HEK293 (cell line): ENCODE measurements around the gene MAML3.

ENCODE experiments used
- GLIS2 ChIP-seq: fragments of 450-650 bp; formaldehyde crosslinking; IDR thresholded peaks from 2 replicates; pipeline ENCODE4 v1.5.1; 2016; ENCODE audit warnings: missing biosample characterization, missing genetic modification characterization
- KLF16 ChIP-seq: fragments of 450-650 bp; formaldehyde crosslinking; IDR thresholded peaks from 2 replicates; pipeline ENCODE4 v1.5.1; 2017; ENCODE audit warnings: missing biosample characterization, missing genetic modification characterization
- KLF7 ChIP-seq: fragments of 450-650 bp; formaldehyde crosslinking; IDR thresholded peaks from 2 replicates; pipeline ENCODE4 v1.5.1; 2016; ENCODE audit warnings: missing biosample characterization, missing genetic modification characterization, borderline replicate concordance
- MEIS1 ChIP-seq: sonication (generic); formaldehyde crosslinking; IDR thresholded peaks from 2 replicates; pipeline ENCODE4 v1.8.1; 2022; ENCODE audit warnings: missing genetic modification reagents, mild to moderate bottlenecking, borderline replicate concordance
- MZF1 ChIP-seq: fragments of 450-650 bp; formaldehyde crosslinking; IDR thresholded peaks from 2 replicates; pipeline ENCODE4 v1.5.1; 2017; ENCODE audit warnings: missing biosample characterization, missing genetic modification characterization, borderline replicate concordance
- RBAK ChIP-seq: fragments of 450-650 bp; formaldehyde crosslinking; IDR thresholded peaks from 2 replicates; pipeline ENCODE4 v1.5.1; 2016; ENCODE audit warnings: missing biosample characterization, missing genetic modification characterization
- SETDB1 ChIP-seq: IDR thresholded peaks from one replicate; pipeline ENCODE4 v1.6.1; 2017; ENCODE audit warnings: mild to moderate bottlenecking, low read length, moderate library complexity, mixed read lengths; ENCODE audit not compliant: insufficient read length
- SP2 ChIP-seq: fragments of 450-650 bp; formaldehyde crosslinking; IDR thresholded peaks from 2 replicates; pipeline ENCODE4 v1.5.1; 2016; ENCODE audit warnings: missing biosample characterization, missing genetic modification characterization
- SP3 ChIP-seq: fragments of 450-650 bp; formaldehyde crosslinking; IDR thresholded peaks from 2 replicates; pipeline ENCODE4 v1.5.1; 2016; ENCODE audit warnings: missing biosample characterization, missing genetic modification characterization
- ZBTB21 ChIP-seq: fragments of 450-650 bp; formaldehyde crosslinking; IDR thresholded peaks from 2 replicates; pipeline ENCODE4 v1.5.1; 2017; ENCODE audit warnings: missing biosample characterization, missing genetic modification characterization
- ZBTB7A ChIP-seq: fragments of 450-650 bp; formaldehyde crosslinking; IDR thresholded peaks from 2 replicates; pipeline ENCODE4 v1.5.1; 2016; ENCODE audit warnings: low read depth, missing biosample characterization, missing genetic modification characterization
- ZFP41 ChIP-seq: fragments of 450-650 bp; formaldehyde crosslinking; IDR thresholded peaks from 2 replicates; pipeline ENCODE4 v1.5.1; 2016; ENCODE audit warnings: missing biosample characterization, missing genetic modification characterization, borderline replicate concordance
- ZNF112 ChIP-seq: fragments of 450-650 bp; formaldehyde crosslinking; IDR thresholded peaks from 2 replicates; pipeline ENCODE4 v1.5.0; 2017; ENCODE audit warnings: missing biosample characterization, missing genetic modification characterization
- ZNF138 ChIP-seq: fragments of 450-650 bp; formaldehyde crosslinking; IDR thresholded peaks from 2 replicates; pipeline ENCODE4 v1.5.1; 2016; ENCODE audit warnings: missing biosample characterization, missing genetic modification characterization, borderline replicate concordance
- ZNF146 ChIP-seq: fragments of 450-650 bp; formaldehyde crosslinking; IDR thresholded peaks from 2 replicates; pipeline ENCODE4 v1.5.1; 2016; ENCODE audit warnings: missing biosample characterization, missing genetic modification characterization
- ZNF18 ChIP-seq: fragments of 450-650 bp; formaldehyde crosslinking; IDR thresholded peaks from 2 replicates; pipeline ENCODE4 v1.5.1; 2016; ENCODE audit warnings: missing biosample characterization, missing genetic modification characterization
- ZNF311 ChIP-seq: fragments of 450-650 bp; formaldehyde crosslinking; IDR thresholded peaks from 2 replicates; pipeline ENCODE4 v1.5.1; 2017; ENCODE audit warnings: missing biosample characterization, missing genetic modification characterization, borderline replicate concordance
- ZNF354C ChIP-seq: fragments of 450-650 bp; formaldehyde crosslinking; IDR thresholded peaks from 2 replicates; pipeline ENCODE4 v1.5.1; 2016; ENCODE audit warnings: missing biosample characterization, missing genetic modification characterization, low read depth, borderline replicate concordance
- ZNF37A ChIP-seq: fragments of 450-650 bp; IDR thresholded peaks from 2 replicates; pipeline ENCODE4 v1.5.1; 2018; ENCODE audit warnings: missing biosample characterization, missing genetic modification characterization
- ZNF426 ChIP-seq: fragments of 450-650 bp; formaldehyde crosslinking; IDR thresholded peaks from 2 replicates; pipeline ENCODE4 v1.5.1; 2017; ENCODE audit warnings: missing biosample characterization, missing genetic modification characterization, mild to moderate bottlenecking, inconsistent platforms, moderate library complexity
- ZNF48 ChIP-seq: fragments of 450-650 bp; formaldehyde crosslinking; IDR thresholded peaks from 2 replicates; pipeline ENCODE4 v1.5.1; 2016; ENCODE audit warnings: missing biosample characterization, missing genetic modification characterization
- ZNF514 ChIP-seq: fragments of 450-650 bp; formaldehyde crosslinking; IDR thresholded peaks from 2 replicates; pipeline ENCODE4 v1.5.1; 2016; ENCODE audit warnings: missing biosample characterization, missing genetic modification characterization
- ZNF530 ChIP-seq: fragments of 450-650 bp; formaldehyde crosslinking; IDR thresholded peaks from 2 replicates; pipeline ENCODE4 v1.5.1; 2016; ENCODE audit warnings: low read depth, missing biosample characterization, missing genetic modification characterization
- ZNF548 ChIP-seq: fragments of 450-650 bp; formaldehyde crosslinking; IDR thresholded peaks from 2 replicates; pipeline ENCODE4 v1.5.1; 2016; ENCODE audit warnings: missing biosample characterization, missing genetic modification characterization
- ZNF610 ChIP-seq: fragments of 450-650 bp; formaldehyde crosslinking; IDR thresholded peaks from 2 replicates; pipeline ENCODE4 v1.5.1; 2016; ENCODE audit warnings: missing biosample characterization, missing genetic modification characterization, borderline replicate concordance
- ZNF654 ChIP-seq: fragments of 450-650 bp; formaldehyde crosslinking; IDR thresholded peaks from 2 replicates; pipeline ENCODE4 v1.5.1; 2016; ENCODE audit warnings: low read depth, missing biosample characterization, missing genetic modification characterization
- ZNF658 ChIP-seq: fragments of 450-650 bp; formaldehyde crosslinking; IDR thresholded peaks from 2 replicates; pipeline ENCODE4; 2016; ENCODE audit warnings: missing biosample characterization, missing genetic modification characterization
- ZNF704 ChIP-seq: fragments of 450-650 bp; formaldehyde crosslinking; IDR thresholded peaks from 2 replicates; pipeline ENCODE4 v1.5.1; 2016; ENCODE audit warnings: missing biosample characterization, missing genetic modification characterization
- ZXDB ChIP-seq: fragments of 450-650 bp; formaldehyde crosslinking; IDR thresholded peaks from 2 replicates; pipeline ENCODE4 v1.5.1; 2016; ENCODE audit warnings: missing biosample characterization, missing genetic modification characterization
- TF ChIP-seq, protein P1 (sequence below): fragments of 450-650 bp; formaldehyde crosslinking; IDR thresholded peaks from 2 replicates; pipeline ENCODE4 v1.5.1; 2016; ENCODE audit warnings: missing biosample characterization, missing genetic modification characterization
- TF ChIP-seq, protein P2 (sequence below): fragments of 450-650 bp; formaldehyde crosslinking; optimal IDR thresholded peaks from 2 replicates; pipeline ENCODE3; 2016; ENCODE audit warnings: missing biosample characterization, mild to moderate bottlenecking, missing genetic modification characterization
- TF ChIP-seq, protein P3 (sequence below): fragments of 450-650 bp; formaldehyde crosslinking; IDR thresholded peaks from 2 replicates; pipeline ENCODE4 v1.5.1; 2017; ENCODE audit warnings: missing biosample characterization, missing genetic modification characterization
- TF ChIP-seq, protein P4 (sequence below): fragments of 450-650 bp; formaldehyde crosslinking; IDR thresholded peaks from 2 replicates; pipeline ENCODE4 v1.5.1; 2016; ENCODE audit warnings: missing biosample characterization, missing genetic modification characterization
- TF ChIP-seq, protein P5 (sequence below): fragments of 450-650 bp; formaldehyde crosslinking; IDR thresholded peaks from 2 replicates; pipeline ENCODE4 v1.5.1; 2016; ENCODE audit warnings: missing biosample characterization, missing genetic modification characterization

Gene MAML3

DNA sequence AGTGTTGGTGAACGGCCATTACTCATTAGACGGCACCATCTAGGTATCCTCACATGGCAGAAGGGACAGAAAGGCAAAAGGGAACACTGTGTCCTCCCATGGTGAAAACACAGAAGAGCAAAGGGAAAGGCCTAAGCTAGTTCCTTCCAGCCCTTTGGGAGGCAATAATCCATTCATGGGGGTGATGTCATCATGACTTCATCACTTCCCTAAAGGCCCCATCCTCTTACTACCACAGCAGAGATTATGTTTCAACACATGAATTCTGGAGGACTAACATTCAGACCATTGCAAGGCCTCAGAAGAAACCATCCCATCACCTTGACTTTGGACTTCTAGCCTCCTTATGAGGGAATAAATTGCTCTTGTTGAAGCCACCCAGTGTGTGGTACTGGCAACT lies 250.1 kb downstream of the MAML3 start (continued):
- no peak for TF ChIP-seq RBAK (tag by site-specific recombination)
- no peak for TF ChIP-seq SETDB1
- TF ChIP-seq ZBTB7A (tag by site-specific recombination) = no peak
- TF ChIP-seq SP3 (tag by site-specific recombination) = no peak
- TF ChIP-seq, protein P1, sequence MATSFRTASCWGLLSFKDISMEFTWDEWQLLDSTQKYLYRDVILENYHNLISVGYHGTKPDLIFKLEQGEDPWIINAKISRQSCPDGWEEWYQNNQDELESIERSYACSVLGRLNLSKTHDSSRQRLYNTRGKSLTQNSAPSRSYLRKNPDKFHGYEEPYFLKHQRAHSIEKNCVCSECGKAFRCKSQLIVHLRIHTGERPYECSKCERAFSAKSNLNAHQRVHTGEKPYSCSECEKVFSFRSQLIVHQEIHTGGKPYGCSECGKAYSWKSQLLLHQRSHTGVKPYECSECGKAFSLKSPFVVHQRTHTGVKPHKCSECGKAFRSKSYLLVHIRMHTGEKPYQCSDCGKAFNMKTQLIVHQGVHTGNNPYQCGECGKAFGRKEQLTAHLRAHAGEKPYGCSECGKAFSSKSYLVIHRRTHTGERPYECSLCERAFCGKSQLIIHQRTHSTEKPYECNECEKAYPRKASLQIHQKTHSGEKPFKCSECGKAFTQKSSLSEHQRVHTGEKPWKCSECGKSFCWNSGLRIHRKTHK (tag by site-specific recombination) = no peak
- TF ChIP-seq ZNF354C (tag by site-specific recombination) = no peak
- TF ChIP-seq ZNF704 = no peak
- no peak for TF ChIP-seq SP2 (tag by site-specific recombination)
- no peak for TF ChIP-seq ZNF37A (tag by site-specific recombination)
- TF ChIP-seq ZNF654 (tag by site-specific recombination) = no peak
- TF ChIP-seq GLIS2 (tag by site-specific recombination) = no peak
- TF ChIP-seq ZNF610 (tag by site-specific recombination) = no peak
- no peak for TF ChIP-seq ZNF112
- no peak for TF ChIP-seq ZNF426 (tag by site-specific recombination)
- TF ChIP-seq, protein P2, sequence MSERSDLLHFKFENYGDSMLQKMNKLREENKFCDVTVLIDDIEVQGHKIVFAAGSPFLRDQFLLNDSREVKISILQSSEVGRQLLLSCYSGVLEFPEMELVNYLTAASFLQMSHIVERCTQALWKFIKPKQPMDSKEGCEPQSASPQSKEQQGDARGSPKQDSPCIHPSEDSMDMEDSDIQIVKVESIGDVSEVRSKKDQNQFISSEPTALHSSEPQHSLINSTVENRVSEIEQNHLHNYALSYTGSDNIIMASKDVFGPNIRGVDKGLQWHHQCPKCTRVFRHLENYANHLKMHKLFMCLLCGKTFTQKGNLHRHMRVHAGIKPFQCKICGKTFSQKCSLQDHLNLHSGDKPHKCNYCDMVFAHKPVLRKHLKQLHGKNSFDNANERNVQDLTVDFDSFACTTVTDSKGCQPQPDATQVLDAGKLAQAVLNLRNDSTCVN = no peak
- TF ChIP-seq MEIS1 (CRISPR knock-in tag) = no peak
- TF ChIP-seq KLF16 (tag by site-specific recombination) = no peak
- 0 out of 2 replicates have a peak, but pooled peaks have one; percentile 30 for TF ChIP-seq ZNF548 (tag by site-specific recombination)
- TF ChIP-seq, protein P3, sequence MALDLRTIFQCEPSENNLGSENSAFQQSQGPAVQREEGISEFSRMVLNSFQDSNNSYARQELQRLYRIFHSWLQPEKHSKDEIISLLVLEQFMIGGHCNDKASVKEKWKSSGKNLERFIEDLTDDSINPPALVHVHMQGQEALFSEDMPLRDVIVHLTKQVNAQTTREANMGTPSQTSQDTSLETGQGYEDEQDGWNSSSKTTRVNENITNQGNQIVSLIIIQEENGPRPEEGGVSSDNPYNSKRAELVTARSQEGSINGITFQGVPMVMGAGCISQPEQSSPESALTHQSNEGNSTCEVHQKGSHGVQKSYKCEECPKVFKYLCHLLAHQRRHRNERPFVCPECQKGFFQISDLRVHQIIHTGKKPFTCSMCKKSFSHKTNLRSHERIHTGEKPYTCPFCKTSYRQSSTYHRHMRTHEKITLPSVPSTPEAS (tag by site-specific recombination) = no peak
- no peak for TF ChIP-seq ZNF48 (tag by site-specific recombination)
- TF ChIP-seq KLF7 (tag by site-specific recombination) = no peak
- TF ChIP-seq, protein P4, sequence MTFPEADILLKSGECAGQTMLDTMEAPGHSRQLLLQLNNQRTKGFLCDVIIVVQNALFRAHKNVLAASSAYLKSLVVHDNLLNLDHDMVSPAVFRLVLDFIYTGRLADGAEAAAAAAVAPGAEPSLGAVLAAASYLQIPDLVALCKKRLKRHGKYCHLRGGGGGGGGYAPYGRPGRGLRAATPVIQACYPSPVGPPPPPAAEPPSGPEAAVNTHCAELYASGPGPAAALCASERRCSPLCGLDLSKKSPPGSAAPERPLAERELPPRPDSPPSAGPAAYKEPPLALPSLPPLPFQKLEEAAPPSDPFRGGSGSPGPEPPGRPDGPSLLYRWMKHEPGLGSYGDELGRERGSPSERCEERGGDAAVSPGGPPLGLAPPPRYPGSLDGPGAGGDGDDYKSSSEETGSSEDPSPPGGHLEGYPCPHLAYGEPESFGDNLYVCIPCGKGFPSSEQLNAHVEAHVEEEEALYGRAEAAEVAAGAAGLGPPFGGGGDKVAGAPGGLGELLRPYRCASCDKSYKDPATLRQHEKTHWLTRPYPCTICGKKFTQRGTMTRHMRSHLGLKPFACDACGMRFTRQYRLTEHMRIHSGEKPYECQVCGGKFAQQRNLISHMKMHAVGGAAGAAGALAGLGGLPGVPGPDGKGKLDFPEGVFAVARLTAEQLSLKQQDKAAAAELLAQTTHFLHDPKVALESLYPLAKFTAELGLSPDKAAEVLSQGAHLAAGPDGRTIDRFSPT (tag by site-specific recombination) = no peak
- peak; percentile 96 for TF ChIP-seq ZBTB21 (tag by site-specific recombination)
- TF ChIP-seq ZNF18 (tag by site-specific recombination) = no peak
- no peak for TF ChIP-seq ZNF146 (tag by site-specific recombination)
- TF ChIP-seq ZXDB (tag by site-specific recombination) = no peak
- TF ChIP-seq ZNF311 (tag by site-specific recombination) = no peak
- TF ChIP-seq ZNF530 (tag by site-specific recombination) = no peak
- TF ChIP-seq, protein P5, sequence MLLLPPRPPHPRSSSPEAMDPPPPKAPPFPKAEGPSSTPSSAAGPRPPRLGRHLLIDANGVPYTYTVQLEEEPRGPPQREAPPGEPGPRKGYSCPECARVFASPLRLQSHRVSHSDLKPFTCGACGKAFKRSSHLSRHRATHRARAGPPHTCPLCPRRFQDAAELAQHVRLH (tag by site-specific recombination) = no peak
- no peak for TF ChIP-seq ZNF658 (tag by site-specific recombination)
- no peak for TF ChIP-seq ZFP41 (tag by site-specific recombination)
- no peak for TF ChIP-seq MZF1 (tag by site-specific recombination)
- TF ChIP-seq ZNF514 (tag by site-specific recombination) = no peak
- no peak for TF ChIP-seq ZNF138
